HG03378 (cell line): ENCODE results near the gene ACO1.

ENCODE experiments used
- ATAC-seq: cut with Tn5 transposase; IDR thresholded peaks from one replicate; pipeline ENCODE4 v1.9.1; 2021; ENCODE audit warnings: mild to moderate bottlenecking, moderate library complexity; ENCODE audit not compliant: unreplicated experiment

The ACO1 gene

GRCh38 chr9:32414856-32415255 lies 30.4 kb downstream of the ACO1 start:
- ATAC-seq = no peak

GRCh38 chr9:32419921-32420320 lies 35.5 kb downstream of the ACO1 start:
- no peak for ATAC-seq

- no peak for ATAC-seq
These were observed 37.9 kb downstream of the ACO1 start for GRCh38 chr9:32422237-32422806.

GRCh38 chr9:32423371-32423770 lies 38.9 kb downstream of the ACO1 start:
- ATAC-seq = no peak

- ATAC-seq = no peak
These were observed 40.2 kb downstream of the ACO1 start for GRCh38 chr9:32424616-32425015.

- peak; percentile 48 for ATAC-seq
These were observed 42.0 kb downstream of the ACO1 start for GRCh38 chr9:32426278-32426939.

GRCh38 chr9:32427111-32427873 lies 42.8 kb downstream of the ACO1 start:
- ATAC-seq = no peak

GRCh38 chr9:32430720-32431119 lies 46.3 kb downstream of the ACO1 start:
- no peak for ATAC-seq

GRCh38 chr9:32431196-32431595 lies 46.8 kb downstream of the ACO1 start:
- no peak for ATAC-seq

GRCh38 chr9:32431940-32432555 lies 47.6 kb downstream of the ACO1 start:
- no peak for ATAC-seq

- no peak for ATAC-seq
These were observed 50.4 kb downstream of the ACO1 start for GRCh38 chr9:32434892-32435291.

GRCh38 chr9:32441678-32442077 lies 57.2 kb downstream of the ACO1 start:
- ATAC-seq = no peak

- ATAC-seq = peak; percentile 81
These were observed 58.0 kb downstream of the ACO1 start for GRCh38 chr9:32442433-32442832.

GRCh38 chr9:32449969-32450368 lies 65.5 kb downstream of the ACO1 start:
- no peak for ATAC-seq

GRCh38 chr9:32454280-32454679 lies 69.8 kb downstream of the ACO1 start:
- ATAC-seq = no peak

- ATAC-seq = no peak
These were observed 71.3 kb downstream of the ACO1 start for GRCh38 chr9:32455738-32456137.

GRCh38 chr9:32456564-32456963 lies 72.1 kb downstream of the ACO1 start:
- no peak for ATAC-seq

- no peak for ATAC-seq
These were observed 79.3 kb downstream of the ACO1 start for GRCh38 chr9:32463500-32464293.

- ATAC-seq = no peak
These were observed 84.3 kb downstream of the ACO1 start for GRCh38 chr9:32468740-32469139.

- no peak for ATAC-seq
These were observed 87.9 kb downstream of the ACO1 start for GRCh38 chr9:32472344-32472743.

- ATAC-seq = no peak
These were observed 98.9 kb downstream of the ACO1 start for GRCh38 chr9:32483343-32483742.
